Endothelial cell (in vitro differentiated cells): Measurements from ENCODE around the gene TTLL9. TPM values are rescaled to one million over a fixed set of nuclear protein-coding genes. Genes with fewer than 3 reads are reported as not detected.
A peak's percentile ranks its signal among the peaks of the same experiment; 100 is the strongest.

Source experiments
- DNase-seq: peaks from one replicate; pipeline ENCODE4 v3.0.0; 2021; ENCODE audit warnings: low spot score
- H3K27ac Mint-ChIP-seq: one replicate; pipeline ENCODE4 v1.8.0; 2021; ENCODE audit warnings: mixed read lengths, inconsistent platforms; ENCODE audit not compliant: unreplicated experiment
- H3K27me3 Mint-ChIP-seq: one replicate; pipeline ENCODE4 v1.8.0; 2021; ENCODE audit warnings: mild to moderate bottlenecking, moderate library complexity, mixed read lengths, inconsistent platforms; ENCODE audit not compliant: unreplicated experiment
- H3K36me3 Mint-ChIP-seq: one replicate; pipeline ENCODE4 v1.8.0; 2021; ENCODE audit warnings: mild to moderate bottlenecking, low read depth, mixed read lengths, inconsistent platforms; ENCODE audit not compliant: unreplicated experiment
- H3K4me1 Mint-ChIP-seq: one replicate; pipeline ENCODE4 v1.8.0; 2021; ENCODE audit warnings: mild to moderate bottlenecking, mixed read lengths, inconsistent platforms; ENCODE audit not compliant: unreplicated experiment
- H3K4me3 Mint-ChIP-seq: one replicate; pipeline ENCODE4 v1.8.0; 2021; ENCODE audit warnings: mild to moderate bottlenecking, mixed read lengths, inconsistent platforms; ENCODE audit not compliant: unreplicated experiment
- H3K9me3 Mint-ChIP-seq: one replicate; pipeline ENCODE4 v1.8.0; 2021; ENCODE audit warnings: mixed read lengths, inconsistent platforms; ENCODE audit not compliant: unreplicated experiment
- CTCF ChIP-seq: fragments of 200-600 bp; sonication (generic); IDR thresholded peaks from one replicate; pipeline ENCODE4 v1.5.0; 2021; ENCODE audit warnings: antibody characterized with exemption; ENCODE audit not compliant: unreplicated experiment
- total RNA-seq: library from RNA; stranded (reverse); fragmentation: NEBNext Ultra II Directional; extraction: Animal tissue kit (Norgen Biotek cat#: 25700); gene quantifications from one replicate; pipeline ENCODE4 v1.2.1, GENCODE V29; 2021; ENCODE audit not compliant: unreplicated experiment

Gene TTLL9
- total RNA-seq, 1 donor from 2014 or later = 0.46 TPM

- Mint-ChIP-seq H3K4me3 (peak within 1 kb of the TSS; percentile 99), H3K4me1 (peaks cover 19% of the 10 kb centered on the region), H3K27ac (peak within 1 kb of the TSS; percentile 72), H3K9me3 (no peaks in the 10 kb centered on the region), H3K36me3 (peaks cover 25% of the 10 kb centered on the region), H3K27me3 (peaks cover 14% of the 10 kb centered on the region)
- TF ChIP-seq CTCF = peak; percentile 78
- peak; percentile 99 for DNase-seq
These were observed 81.4 kb downstream of the TTLL9 start, which contains the start of gene PDRG1 for GRCh38 chr20:31951530-31952453. Gene PDRG1 (minus strand): TSS chr20:31952046. CDS start chr20:31951961, 85 bp downstream.

GRCh38 chr20:31953556-31954148 is 83.2 kb downstream of the TTLL9 start:
- Mint-ChIP-seq H3K27me3 (peaks cover 14% of the 10 kb centered on the region), H3K36me3 (peaks cover 13% of the 10 kb centered on the region), H3K27ac (no peak overlapping the region), H3K4me3 (no peak overlapping the region), H3K9me3 (no peaks in the 10 kb centered on the region), H3K4me1 (peaks cover 19% of the 10 kb centered on the region)
- no peak for DNase-seq
- TF ChIP-seq CTCF = no peak

DNA sequence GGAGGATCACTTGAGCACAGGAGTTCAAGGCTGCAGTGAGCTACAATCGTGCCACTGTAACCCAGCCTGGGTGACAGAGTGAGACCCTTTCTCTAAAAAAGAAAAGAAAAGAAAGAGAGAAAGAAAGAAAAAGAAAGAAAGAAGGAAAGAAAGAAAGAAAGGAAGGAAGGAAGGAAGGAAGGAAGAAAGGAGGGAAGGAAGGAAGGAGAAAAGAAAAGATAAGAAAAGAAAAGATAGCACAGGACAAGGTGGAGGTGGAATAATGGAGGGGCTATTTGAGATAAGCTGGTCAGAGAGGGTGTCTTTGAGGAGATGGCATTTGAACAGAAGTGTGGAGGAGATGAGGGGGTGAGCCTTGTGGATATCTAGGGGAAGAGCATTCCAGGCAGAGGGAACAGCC is 84.1 kb downstream of the TTLL9 start:
- peaks cover 7% of the 10 kb centered on the region for H3K36me3 Mint-ChIP-seq
- peak overlapping the region; percentile 67 for H3K27ac Mint-ChIP-seq
- peaks cover 11% of the 10 kb centered on the region for H3K27me3 Mint-ChIP-seq
- no peak for DNase-seq
- H3K4me1 Mint-ChIP-seq = peaks cover 15% of the 10 kb centered on the region
- TF ChIP-seq CTCF = no peak
- no peaks in the 10 kb centered on the region for H3K9me3 Mint-ChIP-seq
- no peak overlapping the region for H3K4me3 Mint-ChIP-seq

GRCh38 chr20:31956556-31957526 is 86.4 kb downstream of the TTLL9 start:
- Mint-ChIP-seq H3K27me3 (peaks cover 7% of the 10 kb centered on the region), H3K9me3 (no peaks in the 10 kb centered on the region), H3K4me3 (no peak overlapping the region), H3K36me3 (no peaks in the 10 kb centered on the region), H3K27ac (no peak overlapping the region), H3K4me1 (no peaks in the 10 kb centered on the region)
- DNase-seq = no peak
- TF ChIP-seq CTCF = no peak
